Measurements from ENCODE around the gene KCP.
"Not testable (repeated sequence)": the region's sequence is repeated elsewhere in the genome, so short reads cannot be mapped to it uniquely, and the experiment has no call there.

KCP gene

GRCh38 chr7:128913870-128914565 lies 3.5 kb upstream of the KCP start:
- DNase-seq (ENCODE audit: extremely low spot score): no peak
- ChIA-PET CTCF (interaction anchor here (1.1 to 1.5 kb wide), 8 partner anchors 10 to 487 kb away, joined by 3 to 7 read pairs (median 4); no protein-coding TSS in a partner anchor), POLR2A (interaction anchor here (0.6 kb wide), 1 partner anchor 25 kb away, joined by 3 read pairs; no protein-coding TSS in a partner anchor)
- no peak for TF ChIP-seq CTCF (IDR thresholded peaks at IDR 0.05; ENCODE audit: control extremely low read depth, extremely low read depth, low read depth, missing control alignments)

DNA sequence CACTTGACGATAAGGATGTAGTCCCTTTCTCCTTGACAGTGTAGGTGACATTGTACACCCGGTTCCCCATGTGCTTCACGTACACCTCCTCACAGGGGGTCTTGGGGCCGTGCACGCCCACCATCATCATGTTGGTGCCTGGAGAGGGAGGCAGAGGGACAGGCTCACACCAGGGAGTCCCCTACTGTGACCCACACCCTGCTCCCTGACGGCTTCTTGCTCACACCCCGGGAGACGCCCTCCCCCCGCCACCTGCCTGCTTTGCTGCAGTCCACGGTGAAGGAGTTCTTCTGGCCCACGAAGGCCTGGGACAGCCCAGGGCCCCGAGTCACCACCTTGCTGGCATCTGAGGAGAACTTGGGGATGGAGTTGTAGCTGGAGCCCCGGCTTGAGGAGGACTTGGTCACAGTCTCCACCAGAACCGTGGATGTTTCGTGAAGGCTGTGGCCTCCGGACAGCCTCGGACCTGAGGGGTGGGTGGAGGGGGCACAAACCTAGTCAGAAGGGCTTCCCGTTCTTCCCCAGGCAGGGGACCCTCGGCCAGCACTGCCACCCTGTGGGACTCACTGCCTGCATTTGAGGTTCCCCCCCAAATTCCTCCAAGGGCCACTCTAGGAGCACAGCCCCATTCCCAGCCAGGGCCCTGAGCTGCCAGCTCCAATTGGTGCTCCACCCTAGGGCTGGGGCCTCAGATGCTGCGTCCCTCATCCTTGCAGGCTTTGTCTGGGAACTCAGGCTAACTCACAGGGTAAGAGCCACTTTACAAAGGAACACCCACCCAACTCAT lies 2.4 kb upstream of the KCP start:
- DNase-seq (ENCODE audit: extremely low spot score); POLR2A ChIA-PET; CTCF ChIA-PET: not testable (repeated sequence)

DNA sequence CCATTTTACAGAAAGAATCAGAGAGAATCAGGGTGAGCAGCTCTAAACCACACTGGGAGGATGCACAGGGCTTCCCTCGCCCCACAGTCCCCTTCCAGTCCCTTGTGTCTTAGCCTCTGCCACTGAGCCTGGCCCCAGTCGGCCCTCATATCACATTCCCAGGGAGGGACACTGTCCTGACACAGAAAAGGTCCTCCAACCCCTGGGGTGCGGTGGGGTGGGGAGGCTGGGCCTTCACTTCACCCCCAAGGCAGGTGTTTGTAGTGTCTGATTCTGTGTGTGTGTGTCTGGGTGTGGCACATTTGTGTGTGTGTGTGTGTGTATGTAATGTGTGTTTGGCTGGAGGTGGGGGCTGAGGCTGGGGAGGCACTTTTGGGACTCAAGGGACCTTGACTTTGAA lies 1.8 kb upstream of the KCP start:
- no peak for TF ChIP-seq CTCF (IDR thresholded peaks at IDR 0.05; ENCODE audit: control extremely low read depth, extremely low read depth, low read depth, missing control alignments)
- DNase-seq (ENCODE audit: extremely low spot score): no peak
- CTCF ChIA-PET: interaction anchor here (1.4 to 1.9 kb wide), 3 partner anchors 10 to 179 kb away, joined by 4 to 9 read pairs (median 6); no protein-coding TSS in a partner anchor
- POLR2A ChIA-PET: no interaction called here

- no peak for DNase-seq (ENCODE audit: extremely low spot score)
- no peak for TF ChIP-seq CTCF (IDR thresholded peaks at IDR 0.05; ENCODE audit: control extremely low read depth, extremely low read depth, low read depth, missing control alignments)
- ChIA-PET POLR2A (interaction anchor here (0.5 kb wide), 1 partner anchor 124 kb away, joined by 3 read pairs; no protein-coding TSS in a partner anchor), CTCF (interaction anchor here (0.8 to 2.0 kb wide), 7 partner anchors 9 to 302 kb away, joined by 3 to 9 read pairs (median 4); no protein-coding TSS in a partner anchor)
Observed at GRCh38 chr7:128911423-128912031, 1.0 kb upstream of the KCP start.

- CTCF ChIA-PET: interaction anchor here (1.0 to 2.0 kb wide), 6 partner anchors 10 to 562 kb away, joined by 3 to 9 read pairs (median 3); no protein-coding TSS in a partner anchor
- TF ChIP-seq CTCF (IDR thresholded peaks at IDR 0.05; ENCODE audit: control extremely low read depth, extremely low read depth, low read depth, missing control alignments): no peak
- DNase-seq (ENCODE audit: extremely low spot score): no peak
- POLR2A ChIA-PET: interaction anchor here (1.2 kb wide), 1 partner anchor 27 kb away, joined by 3 read pairs; no protein-coding TSS in a partner anchor
Observed at GRCh38 chr7:128909625-128910568, 612 bp downstream of the KCP start.

- no peak for TF ChIP-seq CTCF (IDR thresholded peaks at IDR 0.05; ENCODE audit: control extremely low read depth, extremely low read depth, low read depth, missing control alignments)
- ChIA-PET POLR2A (no interaction called here), CTCF (interaction anchor here (1.0 to 1.4 kb wide), 2 partner anchors 15 to 563 kb away, joined by 3 read pairs; no protein-coding TSS in a partner anchor)
- DNase-seq (ENCODE audit: extremely low spot score): no peak
Observed at GRCh38 chr7:128908750-128909624, 1.5 kb downstream of the KCP start.

Data from GM10248 (cell line).